ENCODE data around the gene PMAIP1. TPM values are rescaled to one million over a fixed set of nuclear protein-coding genes. Genes with fewer than 3 reads are reported as not detected.
A peak's percentile ranks its signal among the peaks of the same experiment; 100 is the strongest.

PMAIP1 gene
- total RNA-seq (2014; rRNA removed; shearing (Covaris generic)) = 22.9 and 25.4 TPM in 2 replicates
- 21.1 and 23.3 TPM in 2 replicates for total RNA-seq (2022)
- Bru-seq, nascent RNA = percentile 96 among the genes with signal in this experiment
- BruChase-seq, experiment 1, labeled RNA remaining after a 6-hour chase = percentile 74 among the genes with signal in this experiment
- BruChase-seq, experiment 2, labeled RNA remaining after a 2-hour chase = percentile 93 among the genes with signal in this experiment
- long read RNA-seq, transcript PMAIP1-202 (2 exons, 1,948 nt) = major isoform, 83 of 87 reads
- long read RNA-seq, partial matches to known transcripts = 3 of 87 reads
- long read RNA-seq, other reads (novel, unspliced or antisense) = 1 of 87 reads

DNA sequence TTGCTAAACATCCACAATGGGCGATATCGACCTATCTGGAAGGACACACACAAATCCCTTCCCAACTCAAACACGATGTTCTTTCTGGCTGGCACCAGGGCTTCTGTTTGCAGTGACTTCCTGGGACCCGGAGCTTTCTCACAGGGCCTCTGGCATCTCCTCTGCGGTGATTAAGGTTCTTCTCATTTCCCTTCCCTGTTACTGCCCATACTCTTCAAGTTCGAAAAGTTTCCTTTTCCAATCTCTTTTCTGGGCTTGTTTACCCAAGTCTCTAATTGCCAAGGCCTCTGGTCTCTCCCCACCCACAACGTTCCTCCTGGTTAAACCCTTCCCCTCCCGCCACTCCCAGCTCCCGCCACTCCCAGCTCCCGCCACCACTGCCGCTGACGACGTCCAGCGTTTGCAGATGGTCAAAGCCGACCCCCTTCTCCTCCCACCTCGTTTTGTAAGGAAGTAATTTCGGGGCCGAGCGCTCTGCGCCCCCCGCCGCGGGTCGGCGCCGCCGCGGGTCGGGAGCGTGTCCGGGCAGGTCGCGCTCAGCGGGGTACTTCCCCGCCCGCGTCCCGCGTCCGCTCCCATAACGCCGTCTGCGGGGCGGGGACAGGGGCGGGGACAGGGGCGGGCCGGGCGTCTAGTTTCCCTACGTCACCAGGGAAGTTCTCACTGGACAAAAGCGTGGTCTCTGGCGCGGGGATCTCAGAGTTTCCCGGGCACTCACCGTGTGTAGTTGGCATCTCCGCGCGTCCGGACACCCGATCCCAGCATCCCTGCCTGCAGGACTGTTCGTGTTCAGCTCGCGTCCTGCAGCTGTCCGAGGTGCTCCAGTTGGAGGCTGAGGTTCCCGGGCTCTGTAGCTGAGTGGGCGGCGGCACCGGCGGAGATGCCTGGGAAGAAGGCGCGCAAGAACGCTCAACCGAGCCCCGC lies at the start of gene PMAIP1:
Gene PMAIP1 (plus strand): TSS at position 699 of the 924 bp plus-strand sequence. CDS start 182 bp downstream, at position 881.
- POLR2A ChIA-PET = interaction anchor here (0.6 to 3.5 kb wide), 6 partner anchors 8 to 56 kb away, joined by 3 to 22 read pairs (median 7); no protein-coding TSS in a partner anchor
- TSS peak; percentile 58 for BruUV-seq (replicated peaks)
- Histone ChIP-seq H3K4me3 (ENCODE audit: low read depth, low read length, poor library complexity, severe bottlenecking) (peak within 1 kb of the TSS; percentile 87), H3K79me2 (ENCODE audit: insufficient read depth, low read depth, low read length) (peaks cover 42% of the 10 kb centered on the region), H3K4me2 (ENCODE audit: low read length) (peak within 1 kb of the TSS; percentile 91), H2AFZ (ENCODE audit: low read length) (peak within 1 kb of the TSS; percentile 76; the same call in 1 of the 2 replicates), H3K9me2 (ENCODE audit: insufficient read depth, low read length) (no peaks in the 10 kb centered on the region), H3K36me3 (ENCODE audit: insufficient read depth, low read length) (peaks cover 36% of the 10 kb centered on the region), H3K9me3 (ENCODE audit: low read length) (no peaks in the 10 kb centered on the region), H3K4me1 (ENCODE audit: insufficient read depth, low read length, poor library complexity, severe bottlenecking) (peaks cover 31% of the 10 kb centered on the region), H4K20me1 (ENCODE audit: insufficient read depth, low read length) (peaks cover 32% of the 10 kb centered on the region), H3K27ac (ENCODE audit: low read depth, low read length, poor library complexity, severe bottlenecking) (peak within 1 kb of the TSS; percentile 81)
- no peak for TF ChIP-seq EZH2phosphoT487 (IDR thresholded peaks at IDR 0.05; ENCODE audit: borderline replicate concordance, low read depth, low read length)
- TF ChIP-seq, protein P1, sequence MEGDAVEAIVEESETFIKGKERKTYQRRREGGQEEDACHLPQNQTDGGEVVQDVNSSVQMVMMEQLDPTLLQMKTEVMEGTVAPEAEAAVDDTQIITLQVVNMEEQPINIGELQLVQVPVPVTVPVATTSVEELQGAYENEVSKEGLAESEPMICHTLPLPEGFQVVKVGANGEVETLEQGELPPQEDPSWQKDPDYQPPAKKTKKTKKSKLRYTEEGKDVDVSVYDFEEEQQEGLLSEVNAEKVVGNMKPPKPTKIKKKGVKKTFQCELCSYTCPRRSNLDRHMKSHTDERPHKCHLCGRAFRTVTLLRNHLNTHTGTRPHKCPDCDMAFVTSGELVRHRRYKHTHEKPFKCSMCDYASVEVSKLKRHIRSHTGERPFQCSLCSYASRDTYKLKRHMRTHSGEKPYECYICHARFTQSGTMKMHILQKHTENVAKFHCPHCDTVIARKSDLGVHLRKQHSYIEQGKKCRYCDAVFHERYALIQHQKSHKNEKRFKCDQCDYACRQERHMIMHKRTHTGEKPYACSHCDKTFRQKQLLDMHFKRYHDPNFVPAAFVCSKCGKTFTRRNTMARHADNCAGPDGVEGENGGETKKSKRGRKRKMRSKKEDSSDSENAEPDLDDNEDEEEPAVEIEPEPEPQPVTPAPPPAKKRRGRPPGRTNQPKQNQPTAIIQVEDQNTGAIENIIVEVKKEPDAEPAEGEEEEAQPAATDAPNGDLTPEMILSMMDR (conservative IDR thresholded peaks at IDR 0.05; ENCODE audit: low read length) = no peak
- intact Hi-C loops (cut with micrococcal nuclease; ENCODE audit: unreplicated experiment) = loop anchor here (1.0 to 5.0 kb wide), 3 partner anchors 38 to 63 kb away; no protein-coding TSS in a partner anchor
- peak; percentile 81 for DNase-seq (ENCODE audit: low spot score)
- CTCF ChIA-PET (ENCODE audit: unreplicated experiment) = interaction anchor here (1.0 kb wide), 1 partner anchor 8 kb away, joined by 3 read pairs; no protein-coding TSS in a partner anchor

DNA sequence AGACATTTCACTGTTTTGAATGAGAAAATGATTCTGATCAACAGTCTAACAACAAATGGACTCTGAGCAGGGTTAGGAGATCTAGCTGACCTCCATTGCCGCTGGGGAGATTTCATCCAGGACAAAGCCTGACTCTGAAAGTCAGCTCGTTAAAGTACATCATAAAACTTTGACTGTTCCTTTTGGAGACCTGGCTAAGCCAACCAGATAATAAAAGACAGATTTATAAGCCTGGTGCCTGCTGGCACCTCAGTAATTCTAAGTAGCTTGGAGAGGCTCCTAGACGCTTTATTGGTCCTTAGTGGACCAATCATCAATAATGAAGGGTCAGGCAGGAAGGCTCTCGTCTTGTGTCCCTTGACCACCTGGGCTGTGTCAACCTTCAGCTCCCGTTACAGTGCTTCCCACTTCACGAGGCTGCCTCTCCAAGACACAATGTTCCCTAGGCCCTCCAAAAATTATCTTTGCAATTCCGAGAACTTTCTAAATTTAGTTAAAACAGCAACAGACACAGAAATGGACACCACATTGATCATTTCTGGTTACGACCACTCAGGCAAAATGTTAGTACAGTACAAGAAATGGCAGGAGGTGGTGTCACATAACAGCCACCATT lies 47.9 kb upstream of the PMAIP1 start:
- no peaks in the 10 kb centered on the region for H3K9me2 ChIP-seq (ENCODE audit: insufficient read depth, low read length)
- intact Hi-C loops (cut with micrococcal nuclease; ENCODE audit: unreplicated experiment) = loop anchor here (10.0 kb wide), 1 partner anchor 393 kb away; no protein-coding TSS in a partner anchor
- TF ChIP-seq, protein P1 (conservative IDR thresholded peaks at IDR 0.05; ENCODE audit: low read length) = no peak
- no peak for TF ChIP-seq EZH2phosphoT487 (IDR thresholded peaks at IDR 0.05; ENCODE audit: borderline replicate concordance, low read depth, low read length)
- H3K4me2 ChIP-seq (ENCODE audit: low read length) = no peak overlapping the region
- no peaks in the 10 kb centered on the region for H4K20me1 ChIP-seq (ENCODE audit: insufficient read depth, low read length)
- H3K4me3 ChIP-seq (ENCODE audit: low read depth, low read length, poor library complexity, severe bottlenecking) = no peak overlapping the region
- no peaks in the 10 kb centered on the region for H3K36me3 ChIP-seq (ENCODE audit: insufficient read depth, low read length)
- H3K4me1 ChIP-seq (ENCODE audit: insufficient read depth, low read length, poor library complexity, severe bottlenecking) = peaks cover 67% of the 10 kb centered on the region
- BruUV-seq (replicated peaks) = no TSS peak
- H3K27ac ChIP-seq (ENCODE audit: low read depth, low read length, poor library complexity, severe bottlenecking) = no peak overlapping the region
- CTCF ChIA-PET (ENCODE audit: unreplicated experiment) = no interaction called here
- no peaks in the 10 kb centered on the region for H3K79me2 ChIP-seq (ENCODE audit: insufficient read depth, low read depth, low read length)
- no peaks in the 10 kb centered on the region for H3K9me3 ChIP-seq (ENCODE audit: low read length)
- DNase-seq (ENCODE audit: low spot score) = no peak
- H2AFZ ChIP-seq (ENCODE audit: low read length) = no peak overlapping the region
- POLR2A ChIA-PET = no interaction called here
